SJCRH30 (cell line): Measurements from ENCODE around the gene PHRF1. TPM values are rescaled to one million over a fixed set of nuclear protein-coding genes. Genes with fewer than 3 reads are reported as not detected.
"Not testable (repeated sequence)": the region's sequence is repeated elsewhere in the genome, so short reads cannot be mapped to it uniquely, and the experiment has no call there.

Experiments
- DNase-seq, 2 experiments: peaks; one replicate each; pipeline ENCODE4 v3.0.0-alpha.2; 2015 to 2020
- H3K27ac ChIP-seq: fragments of 250-450 bp; sonication (Bioruptor Pico); 2 replicates; pipeline ENCODE4 v1.5.1; 2020; ENCODE audit warnings: mild to moderate bottlenecking, moderate library complexity
- H3K27me3 ChIP-seq: fragments of 250-450 bp; sonication (Bioruptor Pico); 2 replicates; pipeline ENCODE4 v1.5.1; 2020; ENCODE audit warnings: mild to moderate bottlenecking, moderate library complexity
- H3K36me3 ChIP-seq: fragments of 250-450 bp; sonication (Bioruptor Pico); 2 replicates; pipeline ENCODE4 v1.5.1; 2020; ENCODE audit warnings: mild to moderate bottlenecking, moderate library complexity
- H3K4me1 ChIP-seq: fragments of 250-450 bp; sonication (Bioruptor Pico); 2 replicates; pipeline ENCODE4 v1.5.1; 2020; ENCODE audit warnings: mild to moderate bottlenecking, moderate library complexity
- H3K4me3 ChIP-seq: fragments of 250-450 bp; sonication (Bioruptor Pico); 2 replicates; pipeline ENCODE4 v1.5.1; 2020; ENCODE audit warnings: mild to moderate bottlenecking, moderate library complexity
- H3K9me3 ChIP-seq: fragments of 250-450 bp; sonication (Bioruptor Pico); replicated peaks from 2 replicates; pipeline ENCODE4 v1.5.1; 2020; ENCODE audit warnings: mild to moderate bottlenecking, moderate library complexity
- total RNA-seq: library from RNA; depleted of rRNA; stranded (reverse); fragments of >200 nt; shearing (Covaris generic); gene quantifications from 2 replicates; pipeline ENCODE4 v1.2.3, GENCODE V29; 2014

The PHRF1 gene
- total RNA-seq, 1 experiment from 2014 or later, result 34.3 TPM

DNA sequence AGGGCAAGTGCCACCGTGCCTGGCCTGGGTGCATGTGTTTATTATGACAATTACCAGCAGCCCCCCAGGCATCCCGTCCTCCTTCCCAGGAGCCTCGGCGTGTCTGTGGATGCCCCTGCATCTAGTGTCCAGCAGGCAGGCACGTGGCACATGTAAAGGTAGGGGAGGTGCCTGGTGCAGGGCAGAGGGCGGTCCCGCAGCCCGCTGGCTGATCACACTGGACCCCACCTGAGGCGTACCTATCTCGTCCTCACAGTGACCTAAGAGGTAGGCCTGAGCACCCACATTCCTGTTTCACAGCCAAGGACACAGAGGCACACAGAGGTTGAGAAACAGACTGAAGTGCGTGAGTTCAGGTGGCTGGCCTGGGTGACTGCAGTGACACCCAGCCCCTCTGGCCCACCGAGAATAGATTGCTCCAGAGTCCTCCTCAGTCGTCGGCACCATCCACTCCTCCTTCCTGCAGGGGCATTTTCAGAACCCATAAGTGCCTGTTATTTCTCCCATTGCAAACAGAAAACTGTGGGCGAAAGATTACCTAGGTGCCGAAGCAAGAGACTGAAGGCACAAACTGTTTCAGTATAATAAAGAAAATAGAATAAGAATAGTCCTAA is 3.0 kb upstream of the PHRF1 start:
- H3K36me3 ChIP-seq, result peaks cover 1% of the 10 kb centered on the region

DNA sequence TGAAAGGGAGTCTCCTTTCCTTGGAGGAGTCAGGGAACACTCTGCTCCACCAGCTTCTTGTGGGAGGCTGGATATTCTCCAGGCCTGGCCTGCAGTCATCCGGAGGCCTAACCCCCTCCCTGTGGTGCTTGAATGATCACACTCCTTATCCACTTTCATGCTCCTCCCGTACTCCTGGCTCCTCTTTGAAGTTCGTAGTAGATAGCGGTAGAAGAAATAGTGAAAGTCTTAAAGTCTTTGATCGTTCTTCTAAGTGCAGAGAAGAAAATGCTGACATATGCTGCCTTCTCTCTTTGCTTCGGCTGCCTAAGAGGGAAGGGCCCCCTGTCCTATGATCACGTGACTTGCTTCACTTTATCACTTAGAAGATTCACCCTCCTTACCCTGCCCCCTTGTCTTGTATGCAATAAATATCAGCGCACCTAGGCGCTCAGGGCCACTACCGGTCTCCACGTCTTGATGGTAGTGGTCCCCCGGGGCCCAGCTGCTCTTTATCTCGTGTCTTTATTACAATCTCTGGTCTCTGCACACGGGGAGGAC is 2.2 kb upstream of the PHRF1 start:
- H3K27ac ChIP-seq, H3K36me3 ChIP-seq, H3K9me3 ChIP-seq, H3K4me3 ChIP-seq, DNase-seq: not testable (repeated sequence)
- H3K4me1 ChIP-seq, result peaks cover 17% of the 10 kb centered on the region
- H3K27me3 ChIP-seq, result peaks cover 19% of the 10 kb centered on the region

More for the DNA sequence above, 3.0 kb upstream of the PHRF1 start:
- Histone ChIP-seq H3K9me3 (no peaks in the 10 kb centered on the region), H3K27me3 (peaks cover 19% of the 10 kb centered on the region), H3K4me3 (no peak overlapping the region), H3K27ac (no peak overlapping the region), H3K4me1 (peaks cover 17% of the 10 kb centered on the region)
- no peak for DNase-seq

DNA sequence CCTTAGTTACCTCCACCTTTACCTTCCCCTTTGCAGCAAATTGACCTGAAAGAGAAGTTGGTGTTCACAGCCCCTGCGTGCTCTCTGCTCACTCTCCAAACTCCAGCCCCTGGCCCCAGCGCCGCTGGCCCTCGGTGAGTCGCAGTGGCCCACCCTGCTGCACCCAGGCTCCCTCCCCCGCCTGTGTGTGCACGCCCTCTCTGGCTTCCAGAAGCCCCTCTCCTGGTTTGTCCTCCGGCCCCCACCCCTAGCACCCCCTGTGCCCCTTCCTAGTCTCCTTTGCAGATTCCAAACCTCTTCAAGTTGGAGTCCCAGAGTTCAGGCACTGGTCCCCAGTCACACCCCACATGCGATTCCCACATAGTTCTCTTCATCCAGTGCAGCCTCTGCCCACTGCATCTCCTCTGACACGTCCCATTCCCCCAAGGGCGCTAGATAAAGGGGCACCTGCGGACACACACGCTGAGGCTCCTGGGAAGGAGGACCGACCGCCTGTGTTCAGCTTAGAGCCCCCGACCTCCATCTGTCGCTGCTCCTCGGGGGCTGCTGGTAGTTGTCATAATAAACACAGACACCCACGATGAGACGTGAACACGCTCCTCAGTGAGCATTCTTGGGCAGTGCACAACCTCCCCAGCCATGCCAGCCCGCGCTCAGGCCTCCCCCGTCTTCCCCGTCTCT is 1.5 kb upstream of the PHRF1 start:
- Histone ChIP-seq H3K4me1 (peaks cover 12% of the 10 kb centered on the region), H3K36me3 (peaks cover 4% of the 10 kb centered on the region), H3K9me3 (no peaks in the 10 kb centered on the region), H3K27me3 (peaks cover 16% of the 10 kb centered on the region), H3K27ac (no peak overlapping the region), H3K4me3 (peak overlapping the region; percentile 70)
- no peak for DNase-seq

DNA sequence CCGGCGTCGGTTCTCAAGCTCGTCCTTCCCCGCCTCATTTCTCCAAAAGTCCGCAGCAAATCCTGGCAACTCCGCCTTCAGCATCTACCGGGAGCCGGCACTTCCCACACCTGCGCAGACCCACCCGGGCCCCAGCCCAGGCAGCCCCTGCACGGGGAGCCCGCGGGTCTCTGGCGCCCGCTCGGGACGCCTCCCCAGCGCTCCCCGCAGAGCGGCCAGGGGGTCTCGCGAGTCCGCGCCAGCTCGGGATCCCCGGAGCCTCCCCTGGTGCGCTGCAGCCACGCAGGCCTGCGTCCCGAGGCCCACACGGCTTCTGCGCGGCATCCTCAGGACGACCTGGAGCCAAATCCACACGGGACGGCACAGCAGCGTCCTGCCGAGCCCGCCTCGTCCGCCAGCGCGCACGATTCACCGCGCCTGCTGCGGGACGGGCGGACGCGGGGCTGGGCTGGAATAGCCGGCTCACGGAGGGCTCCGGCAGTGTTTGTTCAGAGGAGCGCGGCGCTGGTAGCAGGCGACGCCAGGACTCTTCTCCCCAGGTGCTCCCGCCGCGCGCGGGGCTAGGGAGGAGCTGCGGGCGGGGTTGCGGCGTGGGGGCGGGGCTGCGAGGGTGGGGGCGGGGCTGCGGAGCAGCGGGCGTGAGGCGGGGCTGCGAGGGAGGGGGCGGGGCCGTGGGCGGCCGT is 816 bp upstream of the PHRF1 start:
- Histone ChIP-seq H3K36me3 (peaks cover 4% of the 10 kb centered on the region), H3K9me3 (no peaks in the 10 kb centered on the region), H3K4me1 (peaks cover 12% of the 10 kb centered on the region), H3K27me3 (peaks cover 11% of the 10 kb centered on the region), H3K27ac (no peak overlapping the region), H3K4me3 (peak overlapping the region; percentile 70)
- no peak for DNase-seq

DNA sequence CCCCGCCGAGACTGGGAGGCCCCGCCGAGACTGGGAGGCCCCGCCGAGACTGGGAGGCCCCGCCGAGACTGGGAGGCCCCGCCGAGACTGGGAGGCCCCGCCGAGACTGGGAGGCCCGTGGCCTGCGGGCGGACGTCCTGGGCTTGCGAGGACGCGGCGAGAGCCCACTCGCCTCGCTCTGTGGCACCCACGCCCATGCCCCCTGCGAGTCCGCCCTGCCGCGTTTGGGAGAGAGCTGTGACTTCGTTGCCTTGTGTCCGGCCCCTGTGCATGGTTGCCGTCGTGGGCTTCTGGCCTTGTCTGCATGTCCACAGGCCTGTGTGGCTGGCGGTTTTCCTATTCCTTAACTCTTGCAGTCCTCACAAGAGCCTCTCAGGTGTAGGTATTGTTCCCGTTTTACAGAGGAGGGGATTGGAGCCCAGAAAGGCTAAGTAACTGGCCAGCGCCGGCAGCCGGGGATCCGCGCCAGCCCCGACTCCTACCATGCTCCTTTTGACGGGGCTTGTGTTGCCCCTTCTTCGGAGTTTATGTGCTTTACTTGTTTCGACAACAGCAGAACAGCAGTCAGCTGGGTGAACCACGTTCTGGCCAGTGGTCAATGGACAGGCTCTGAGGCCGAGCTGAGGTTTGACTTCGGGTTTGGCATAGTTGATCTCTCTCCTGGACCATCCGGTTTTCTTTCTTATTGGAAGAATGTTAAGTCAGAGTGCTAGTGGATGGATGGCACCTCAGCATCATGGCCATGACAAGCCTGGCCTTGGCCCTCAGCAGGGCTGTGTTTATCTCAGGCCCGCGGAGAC is 741 bp downstream of the PHRF1 start:
- peaks cover 12% of the 10 kb centered on the region for H3K36me3 ChIP-seq
- DNase-seq, result no peak
- peak overlapping the region; percentile 44; the same call in 1 of the 2 replicates for H3K27ac ChIP-seq
- peak overlapping the region; percentile 78 for H3K4me3 ChIP-seq
- H3K4me1 ChIP-seq, result peaks cover 12% of the 10 kb centered on the region
- H3K9me3 ChIP-seq, result no peaks in the 10 kb centered on the region
- peaks cover 11% of the 10 kb centered on the region for H3K27me3 ChIP-seq

DNA sequence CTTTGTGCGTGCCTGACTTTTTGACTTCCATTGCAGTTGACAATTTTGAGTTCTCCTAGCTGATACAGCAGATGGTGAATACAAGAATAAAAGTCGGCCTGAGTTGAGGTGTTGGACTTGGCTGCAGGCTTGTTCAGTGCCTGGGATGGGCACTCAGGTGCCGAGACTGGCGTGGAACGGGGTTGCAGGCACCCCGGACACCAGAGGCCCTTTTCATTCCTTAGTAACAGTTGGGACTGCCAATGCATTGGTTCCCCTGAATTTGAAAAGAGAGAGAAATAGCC is 1.3 kb downstream of the PHRF1 start:
- H3K36me3 ChIP-seq, result peaks cover 17% of the 10 kb centered on the region
- peaks cover 12% of the 10 kb centered on the region for H3K4me1 ChIP-seq
- H3K27me3 ChIP-seq, result peaks cover 11% of the 10 kb centered on the region
- peak overlapping the region; percentile 78 for H3K4me3 ChIP-seq
- H3K9me3 ChIP-seq, result no peaks in the 10 kb centered on the region
- H3K27ac ChIP-seq, result no peak overlapping the region
- no peak for DNase-seq

DNA sequence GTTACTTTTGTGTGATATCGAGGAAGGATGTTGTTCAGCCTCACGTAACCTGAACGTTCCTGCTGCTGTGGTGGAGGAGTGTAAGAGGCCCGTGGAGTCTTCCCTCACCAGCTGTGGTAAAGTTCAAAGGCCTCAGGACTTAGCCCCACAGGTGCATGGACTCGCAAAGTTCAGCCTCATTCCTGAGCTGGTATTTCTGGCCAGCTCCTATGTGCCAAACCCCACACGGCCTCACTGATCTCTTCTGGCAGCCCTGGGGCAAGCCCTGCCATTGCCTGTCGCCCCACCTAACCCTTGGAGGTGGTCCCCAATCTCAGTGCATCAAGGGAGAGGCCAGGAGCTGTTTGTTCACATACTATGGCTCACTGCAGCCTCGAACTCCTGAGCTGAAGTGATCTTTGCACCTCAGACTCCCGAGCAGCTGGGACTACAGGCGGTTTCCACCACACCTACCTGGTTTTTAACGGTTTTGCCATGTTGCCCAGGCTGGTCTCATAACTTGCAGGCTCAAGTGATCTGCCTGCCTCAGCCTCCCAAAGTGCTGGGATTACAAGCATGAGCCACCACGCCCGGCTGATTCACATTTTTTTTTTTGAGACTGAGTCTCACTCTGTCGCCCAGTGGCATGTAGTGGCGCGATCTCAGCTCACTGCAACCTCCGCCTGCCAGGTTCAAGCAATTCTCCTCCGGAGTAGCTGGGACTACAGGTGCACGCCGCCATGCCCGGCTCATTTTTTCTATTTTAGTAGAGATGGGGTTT is 2.2 kb downstream of the PHRF1 start:
- H3K27ac ChIP-seq, result no peak overlapping the region
- no peak for DNase-seq
- peaks cover 26% of the 10 kb centered on the region for H3K36me3 ChIP-seq
- H3K4me3 ChIP-seq, result no peak overlapping the region
- H3K9me3 ChIP-seq, result no peaks in the 10 kb centered on the region
- H3K4me1 ChIP-seq, result peaks cover 12% of the 10 kb centered on the region
- peaks cover 11% of the 10 kb centered on the region for H3K27me3 ChIP-seq

DNA sequence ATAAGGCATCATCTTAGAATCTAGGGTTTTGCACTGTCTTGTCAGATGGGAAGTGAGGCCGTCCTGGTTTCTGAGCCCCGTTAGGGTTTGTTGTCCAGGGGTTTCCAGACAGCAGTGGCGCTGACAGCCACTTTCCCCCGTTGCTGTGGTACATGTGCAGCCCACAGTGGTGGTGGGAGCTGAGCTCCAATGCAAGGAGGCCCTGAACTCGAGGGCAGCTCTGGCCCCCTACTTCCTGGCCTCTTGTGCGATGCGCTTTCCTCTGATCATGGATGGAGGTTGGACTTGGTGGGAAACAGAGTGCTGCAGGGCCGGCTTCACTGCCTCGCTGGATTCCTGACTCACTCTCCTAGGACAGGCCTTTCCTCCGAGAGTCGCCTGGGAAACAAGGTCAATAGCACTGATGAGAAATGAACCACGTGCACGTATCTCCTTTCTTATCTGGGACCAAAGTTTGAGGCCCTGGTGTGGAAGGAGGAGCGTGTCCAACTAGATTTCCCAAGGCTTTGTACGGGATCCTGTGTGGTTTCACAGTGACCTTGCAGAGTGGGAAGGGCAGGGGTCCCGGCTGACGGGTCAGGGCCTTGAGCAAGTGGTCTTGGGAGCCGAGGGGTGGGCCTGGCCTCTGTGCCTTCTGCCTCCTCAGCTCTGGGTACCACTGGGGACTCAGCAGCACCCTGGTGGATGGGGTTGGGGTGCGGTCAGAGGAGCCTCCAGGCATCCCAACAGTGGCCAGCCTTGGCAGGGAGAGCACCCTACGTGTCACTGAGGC is 3.7 kb downstream of the PHRF1 start:
- Histone ChIP-seq H3K4me3 (no peak overlapping the region), H3K9me3 (no peaks in the 10 kb centered on the region), H3K36me3 (peaks cover 34% of the 10 kb centered on the region), H3K4me1 (peaks cover 10% of the 10 kb centered on the region), H3K27me3 (peaks cover 5% of the 10 kb centered on the region; the same call in 1 of the 2 replicates), H3K27ac (no peak overlapping the region)
- no peak for DNase-seq

DNA sequence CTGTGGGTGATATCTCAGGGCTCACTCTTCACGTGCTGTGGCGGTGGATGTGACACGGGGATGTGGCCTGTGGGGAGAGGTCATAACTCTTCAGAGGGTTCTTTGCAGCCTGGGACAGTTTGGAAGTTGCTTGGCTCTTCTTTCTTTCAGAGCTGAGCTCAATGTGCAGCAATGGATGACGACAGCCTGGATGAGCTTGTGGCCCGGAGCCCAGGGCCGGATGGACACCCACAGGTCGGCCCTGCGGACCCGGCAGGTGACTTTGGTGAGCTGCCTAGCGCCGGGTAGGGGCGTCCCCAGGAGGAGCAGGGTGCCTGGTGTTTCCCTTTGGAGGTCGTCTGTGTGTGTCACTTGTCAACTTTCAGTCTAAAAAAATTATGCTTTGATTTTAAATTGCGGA is 5.1 kb downstream of the PHRF1 start:
- no peak for DNase-seq
- H3K9me3 ChIP-seq, result no peaks in the 10 kb centered on the region
- H3K27ac ChIP-seq, result no peak overlapping the region
- no peaks in the 10 kb centered on the region for H3K27me3 ChIP-seq
- H3K4me1 ChIP-seq, result peaks cover 7% of the 10 kb centered on the region
- H3K4me3 ChIP-seq, result no peak overlapping the region
- H3K36me3 ChIP-seq, result peaks cover 39% of the 10 kb centered on the region

DNA sequence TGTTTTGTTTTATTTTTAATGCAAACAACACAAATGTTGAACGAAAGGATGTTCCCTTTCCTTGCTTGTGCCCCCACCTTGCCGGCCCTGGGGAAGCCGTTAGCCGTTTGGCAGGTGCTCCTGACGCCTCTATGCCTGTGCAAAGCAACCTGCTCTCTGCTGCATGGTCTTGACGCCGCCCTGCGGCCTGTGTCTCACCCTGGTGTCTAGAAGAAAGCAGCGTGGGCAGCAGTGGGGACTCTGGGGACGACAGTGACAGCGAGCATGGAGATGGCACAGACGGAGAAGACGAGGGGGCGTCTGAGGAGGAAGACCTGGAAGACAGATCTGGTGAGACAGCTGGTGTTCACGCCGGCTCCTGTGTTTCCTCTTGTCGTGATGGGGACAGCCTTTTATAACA is 5.5 kb downstream of the PHRF1 start:
- peaks cover 41% of the 10 kb centered on the region for H3K36me3 ChIP-seq
- DNase-seq, result no peak
- H3K4me3 ChIP-seq, result no peak overlapping the region
- no peak overlapping the region for H3K27ac ChIP-seq
- no peaks in the 10 kb centered on the region for H3K9me3 ChIP-seq
- no peaks in the 10 kb centered on the region for H3K27me3 ChIP-seq
- H3K4me1 ChIP-seq, result peaks cover 7% of the 10 kb centered on the region

DNA sequence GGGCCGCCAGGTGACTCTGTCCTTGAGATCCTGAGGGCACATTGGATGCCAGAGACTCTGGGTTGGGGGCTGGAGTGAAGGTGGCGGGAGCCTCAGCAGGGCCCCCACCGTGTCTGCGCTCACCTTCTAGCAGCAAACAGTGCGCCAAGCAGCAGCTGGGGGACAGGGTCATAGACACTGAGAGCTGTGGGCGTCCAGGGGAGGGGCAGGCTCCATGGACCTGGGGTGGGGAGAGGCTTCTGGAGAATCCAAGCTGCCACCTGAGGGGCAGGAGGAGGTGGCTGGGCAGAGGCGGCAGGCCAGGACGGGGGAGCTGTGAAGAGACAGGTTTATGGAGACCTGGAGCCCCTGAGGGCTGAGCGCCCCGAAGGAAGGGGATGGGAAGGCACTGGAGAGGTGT is 8.0 kb downstream of the PHRF1 start:
- Histone ChIP-seq H3K9me3 (no peaks in the 10 kb centered on the region), H3K27ac (no peak overlapping the region), H3K36me3 (peaks cover 59% of the 10 kb centered on the region), H3K4me3 (no peak overlapping the region), H3K27me3 (no peaks in the 10 kb centered on the region), H3K4me1 (no peaks in the 10 kb centered on the region)
- no peak for DNase-seq

DNA sequence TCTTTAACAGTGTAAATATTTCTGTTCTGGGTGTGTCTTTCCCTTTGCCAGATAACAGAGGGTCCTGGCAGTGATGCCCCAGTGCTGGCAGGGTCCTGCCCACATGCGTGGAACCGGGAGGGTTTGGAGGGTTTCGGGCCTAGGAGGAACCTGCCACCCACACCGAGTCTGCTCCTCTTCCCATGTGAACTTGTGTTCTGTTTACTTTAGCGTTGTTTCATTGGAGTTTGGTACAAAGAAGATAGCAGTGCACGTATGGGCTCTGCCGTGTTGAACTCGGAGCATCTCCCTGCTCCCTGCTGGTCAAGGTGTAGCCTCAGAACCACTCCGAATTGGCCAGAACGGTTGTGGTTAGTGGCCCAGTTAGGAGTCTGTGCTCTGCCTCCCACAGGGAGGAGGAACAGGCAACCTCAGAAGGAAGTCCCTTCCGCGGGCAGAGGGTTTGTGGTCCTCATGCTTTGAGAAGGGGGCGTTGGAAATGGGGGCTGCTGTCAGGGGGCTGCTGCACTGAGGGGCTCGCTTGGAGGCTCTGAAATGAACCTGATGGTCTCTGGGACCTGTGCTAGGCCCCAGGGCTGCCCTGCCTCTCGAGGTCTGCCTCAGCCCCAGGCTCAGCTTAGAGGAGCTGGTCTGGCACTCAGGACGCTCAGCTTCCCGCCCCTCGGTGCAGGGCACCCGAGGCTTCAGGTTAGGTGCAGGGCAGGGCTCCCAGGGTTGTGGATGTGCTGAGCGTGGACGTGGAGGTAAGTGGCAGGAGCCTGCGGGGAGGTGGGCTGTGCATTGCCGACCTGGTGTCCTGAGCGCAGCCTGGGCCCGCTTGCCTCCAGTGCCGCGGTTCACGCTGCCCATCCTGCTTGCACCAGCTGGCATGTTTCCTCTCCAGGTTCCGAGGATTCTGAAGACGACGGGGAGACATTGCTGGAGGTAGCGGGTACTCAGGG is 10.4 kb downstream of the PHRF1 start:
- no peak overlapping the region for H3K4me3 ChIP-seq
- H3K9me3 ChIP-seq, result no peaks in the 10 kb centered on the region
- no peak overlapping the region for H3K27ac ChIP-seq
- DNase-seq, result no peak
- no peaks in the 10 kb centered on the region for H3K4me1 ChIP-seq
- H3K36me3 ChIP-seq, result peaks cover 73% of the 10 kb centered on the region
- no peaks in the 10 kb centered on the region for H3K27me3 ChIP-seq

DNA sequence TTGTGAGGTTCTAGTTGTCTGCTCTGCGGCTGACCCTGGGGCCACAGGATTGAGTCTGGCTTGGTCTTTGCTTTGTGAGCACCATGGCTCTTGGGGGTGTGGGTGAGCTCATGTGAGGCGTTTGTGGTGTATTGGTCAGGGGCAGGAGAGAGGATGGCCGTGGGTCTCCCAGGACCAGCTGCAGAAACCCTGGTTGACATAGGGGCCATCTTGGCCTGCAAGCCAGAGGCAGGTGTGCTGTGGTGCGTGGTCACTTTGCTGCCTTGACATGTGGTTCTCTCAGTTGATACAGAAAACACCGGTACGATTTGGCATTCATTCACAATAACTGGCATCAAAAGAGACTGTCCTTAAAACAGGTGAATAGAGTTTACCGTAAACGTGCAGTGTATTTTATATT is 11.3 kb downstream of the PHRF1 start:
- Histone ChIP-seq H3K4me1 (no peaks in the 10 kb centered on the region), H3K9me3 (no peaks in the 10 kb centered on the region), H3K36me3 (peaks cover 70% of the 10 kb centered on the region), H3K27me3 (no peaks in the 10 kb centered on the region), H3K4me3 (no peak overlapping the region), H3K27ac (no peak overlapping the region)
- DNase-seq, result no peak
